ENCODE measurements around the gene SLC39A8.
"Not testable (repeated sequence)": the region's sequence is repeated elsewhere in the genome, so short reads cannot be mapped to it uniquely, and the experiment has no call there.

- TF ChIP-seq POLR2A, CTCF, EP300 (IDR thresholded peaks at IDR 0.05): not testable (repeated sequence)
Measured at GRCh38 chr4:102243296-102243695, 102.0 kb downstream of the SLC39A8 start.

Data from tibial nerve (tissue), 4 donors.